Fibroblast of pulmonary artery (primary cell): ENCODE measurements around the gene NAA10.

Experiments
- DNase-seq: peaks from one replicate; pipeline ENCODE4 v3.0.0-alpha.2; 2010; ENCODE audit warnings: low read depth
- H3K4me3 ChIP-seq: replicated peaks from 2 replicates; pipeline ENCODE4 v1.5.1; 2011; ENCODE audit warnings: low read depth, mild to moderate bottlenecking, control low read depth, low read length, moderate library complexity
- TF ChIP-seq, protein P1 (sequence below): IDR thresholded peaks from 2 replicates; pipeline ENCODE4 v1.5.1; 2011; ENCODE audit warnings: mild to moderate bottlenecking, control low read depth, low read length, inconsistent platforms; ENCODE audit errors: missing control alignments

The NAA10 gene

DNA sequence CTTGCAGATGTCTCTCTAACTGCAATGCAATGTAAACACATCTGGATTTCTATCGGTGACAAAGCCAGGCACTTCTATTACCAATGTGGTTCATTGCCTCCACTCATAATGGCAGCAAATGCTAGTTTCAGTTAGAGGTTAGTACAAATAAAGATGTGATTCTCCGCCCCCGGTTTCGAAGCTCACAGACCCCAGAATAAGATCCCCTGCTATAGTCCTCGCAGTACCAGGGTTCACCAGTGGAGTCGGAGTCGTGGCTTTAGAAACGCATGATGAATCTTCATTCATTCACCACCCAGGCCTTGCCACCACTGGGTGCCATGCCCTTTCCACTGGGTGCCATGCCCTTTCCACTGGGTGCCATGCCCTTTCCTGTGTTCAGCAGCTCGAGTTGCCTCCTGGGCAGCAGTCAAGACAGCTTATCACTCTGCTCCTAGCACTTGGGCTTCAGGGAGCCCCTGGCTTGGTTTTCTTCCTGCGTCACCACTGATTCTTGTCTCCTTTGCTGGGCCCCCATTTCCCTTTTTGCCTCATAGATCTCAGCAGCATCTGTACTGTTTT, 3.5 kb upstream of the NAA10 start:
- DNase-seq, result no peak
- TF ChIP-seq, protein P1, sequence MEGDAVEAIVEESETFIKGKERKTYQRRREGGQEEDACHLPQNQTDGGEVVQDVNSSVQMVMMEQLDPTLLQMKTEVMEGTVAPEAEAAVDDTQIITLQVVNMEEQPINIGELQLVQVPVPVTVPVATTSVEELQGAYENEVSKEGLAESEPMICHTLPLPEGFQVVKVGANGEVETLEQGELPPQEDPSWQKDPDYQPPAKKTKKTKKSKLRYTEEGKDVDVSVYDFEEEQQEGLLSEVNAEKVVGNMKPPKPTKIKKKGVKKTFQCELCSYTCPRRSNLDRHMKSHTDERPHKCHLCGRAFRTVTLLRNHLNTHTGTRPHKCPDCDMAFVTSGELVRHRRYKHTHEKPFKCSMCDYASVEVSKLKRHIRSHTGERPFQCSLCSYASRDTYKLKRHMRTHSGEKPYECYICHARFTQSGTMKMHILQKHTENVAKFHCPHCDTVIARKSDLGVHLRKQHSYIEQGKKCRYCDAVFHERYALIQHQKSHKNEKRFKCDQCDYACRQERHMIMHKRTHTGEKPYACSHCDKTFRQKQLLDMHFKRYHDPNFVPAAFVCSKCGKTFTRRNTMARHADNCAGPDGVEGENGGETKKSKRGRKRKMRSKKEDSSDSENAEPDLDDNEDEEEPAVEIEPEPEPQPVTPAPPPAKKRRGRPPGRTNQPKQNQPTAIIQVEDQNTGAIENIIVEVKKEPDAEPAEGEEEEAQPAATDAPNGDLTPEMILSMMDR, result peak; percentile 1
- H3K4me3 ChIP-seq, result no peak overlapping the region

DNA sequence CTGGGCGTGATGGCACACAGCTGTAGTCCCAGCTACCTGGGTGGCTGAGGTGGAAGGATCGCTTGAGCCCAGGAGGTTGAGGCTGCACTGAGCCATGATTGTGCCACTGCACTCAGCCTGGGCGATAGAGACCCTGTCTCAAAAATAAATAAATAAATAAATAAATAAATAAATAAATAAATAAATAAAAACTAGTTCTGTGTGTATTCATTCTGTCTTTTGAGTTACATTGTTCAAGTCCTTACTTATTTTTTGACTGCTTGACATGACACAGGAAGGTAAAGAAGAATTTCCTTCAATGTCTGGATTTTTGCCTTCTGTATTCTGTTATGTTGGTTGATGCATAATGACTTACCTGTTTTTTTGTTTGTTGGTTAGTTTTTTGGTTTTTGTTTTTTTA, 2.2 kb upstream of the NAA10 start:
- no peak overlapping the region for H3K4me3 ChIP-seq
- no peak for DNase-seq
- TF ChIP-seq, protein P1, result no peak

DNA sequence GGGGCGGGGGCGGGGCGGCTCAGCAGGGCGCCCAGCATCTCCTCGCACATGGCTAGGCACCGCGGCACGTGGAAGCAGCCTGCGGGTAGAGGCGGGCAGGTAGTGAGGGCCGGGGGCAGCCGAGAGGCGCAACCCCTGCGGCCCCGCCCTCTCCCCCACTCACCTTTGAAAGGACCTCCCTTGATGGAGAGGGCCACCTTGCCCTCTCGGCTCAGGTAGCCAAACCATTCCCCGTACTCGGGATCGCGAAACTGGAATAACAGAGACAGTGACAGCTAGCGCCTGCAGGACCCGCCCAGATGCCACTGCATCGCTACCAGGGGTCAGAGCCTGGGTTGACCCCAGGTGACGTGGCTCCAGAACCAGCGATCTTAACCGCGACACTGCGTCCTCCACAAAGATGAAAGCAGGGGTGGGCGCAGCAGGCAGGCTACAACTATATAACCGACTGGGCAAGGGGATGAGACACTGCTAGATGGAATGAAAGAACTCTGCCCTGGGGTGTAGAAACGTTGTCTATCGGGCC, 552 bp upstream of the NAA10 start:
- H3K4me3 ChIP-seq, result peak overlapping the region; percentile 43
- DNase-seq, result no peak
- TF ChIP-seq, protein P1, result no peak

DNA sequence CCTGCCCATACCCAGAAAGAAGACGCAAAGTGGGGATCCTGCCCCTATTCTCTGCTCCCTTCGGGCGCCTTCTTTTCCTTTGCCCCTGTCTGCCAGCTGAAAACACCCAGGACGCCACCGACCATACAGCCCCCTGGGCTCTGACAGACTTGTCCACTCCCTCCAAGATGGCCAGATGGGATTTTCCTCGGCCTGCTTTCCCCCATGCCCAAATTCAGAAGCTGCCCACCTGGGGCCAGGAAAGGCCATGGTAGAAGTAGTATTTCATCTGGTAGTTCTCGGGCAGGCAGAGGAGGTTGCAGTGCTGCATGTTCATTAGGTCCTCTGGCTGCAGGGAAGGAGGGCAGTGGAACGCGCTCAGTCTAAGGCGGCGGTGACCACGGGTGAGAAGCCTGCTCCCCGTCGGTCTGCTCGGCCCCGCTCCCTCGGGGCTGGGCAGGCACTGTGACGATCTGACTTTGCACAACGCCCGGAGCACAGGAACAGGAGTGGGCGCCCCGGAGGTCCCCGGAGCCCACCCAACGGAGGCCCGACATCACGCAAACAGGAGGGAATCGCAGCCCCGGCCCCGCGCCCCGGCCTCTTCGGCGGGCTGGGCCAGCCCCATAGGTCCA, 582 bp downstream of the NAA10 start:
- DNase-seq, result no peak
- peak overlapping the region; percentile 69 for H3K4me3 ChIP-seq
- TF ChIP-seq, protein P1, result no peak

DNA sequence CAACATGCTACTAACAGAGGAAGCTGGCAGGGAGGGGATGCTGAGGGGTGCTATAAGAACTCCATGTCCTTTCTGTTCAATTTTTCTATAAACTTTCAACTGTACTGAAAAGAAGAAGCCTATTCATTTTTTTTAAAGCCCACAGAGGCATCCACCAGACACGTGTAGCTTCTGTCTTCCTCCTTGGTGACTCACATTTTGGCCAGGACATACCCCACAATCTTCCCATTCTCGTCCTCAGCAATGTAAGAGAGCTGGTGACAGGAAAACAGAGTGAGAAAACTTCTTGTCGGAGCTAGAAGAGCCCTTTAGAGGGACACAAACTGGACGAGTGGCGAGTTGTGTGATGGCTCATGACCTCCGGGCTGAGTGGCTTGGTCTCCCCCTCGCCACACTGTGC, 1.1 kb downstream of the NAA10 start:
- H3K4me3 ChIP-seq, result peak overlapping the region; percentile 69
- peak; percentile 36 for DNase-seq
- TF ChIP-seq, protein P1, result no peak

DNA sequence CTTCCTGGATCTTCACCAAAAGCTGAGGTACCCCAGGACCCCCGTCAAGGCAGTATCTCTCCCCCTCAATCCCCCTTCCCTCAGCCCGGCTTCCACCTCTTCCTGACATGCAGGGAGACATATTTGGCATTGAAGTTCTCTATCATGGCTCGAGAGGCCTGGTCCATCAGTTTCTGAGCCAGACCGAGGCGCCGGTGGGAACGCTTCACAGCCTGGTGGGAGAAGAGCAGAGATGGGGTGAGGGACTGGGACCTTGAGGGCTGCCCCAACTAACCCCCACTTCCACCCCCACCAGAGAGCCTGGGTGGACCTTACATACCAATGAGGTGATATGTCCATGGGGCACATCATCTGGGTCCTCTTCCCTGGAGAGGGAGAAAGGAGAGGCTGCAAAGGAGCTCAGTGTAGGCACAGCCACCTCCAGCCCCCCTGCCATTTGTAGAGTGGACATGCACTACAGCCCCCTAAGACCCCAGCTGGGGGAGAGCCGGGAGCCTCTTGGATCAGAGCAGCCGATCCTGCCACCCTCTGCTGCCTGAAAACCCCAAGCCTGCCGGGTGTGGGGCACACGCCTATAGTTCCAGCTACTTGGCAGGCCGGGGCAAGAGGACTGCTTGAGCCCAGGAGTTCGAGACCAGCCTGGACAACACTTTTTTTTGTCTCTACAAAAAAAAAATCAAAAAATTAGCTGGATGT, 2.5 kb downstream of the NAA10 start:
- no peak overlapping the region for H3K4me3 ChIP-seq
- TF ChIP-seq, protein P1, result no peak
- DNase-seq, result no peak
